ENCODE results near the gene ELK3. TPM values are rescaled to one million over a fixed set of nuclear protein-coding genes. Genes with fewer than 3 reads are reported as not detected.
A peak's percentile ranks its signal among the peaks of the same experiment; 100 is the strongest.

Gene ELK3
- total and polyA plus RNA-seq, 2 experiments from 2014 or later, result 7.3 to 9.6 TPM

GRCh38 chr12:96293093-96293492, 98.9 kb downstream of the ELK3 start:
- TF ChIP-seq CTCF (IDR thresholded peaks at IDR 0.05; ENCODE audit: low read depth, low read length), result no peak
- peaks cover 16% of the 10 kb centered on the region for H3K36me3 ChIP-seq
- H3K27me3 ChIP-seq, result no peaks in the 10 kb centered on the region
- H3K4me1 ChIP-seq (ENCODE audit: low read depth), result no peaks in the 10 kb centered on the region
- H3K4me3 ChIP-seq, result no peak overlapping the region
- no peaks in the 10 kb centered on the region for H3K9me3 ChIP-seq (ENCODE audit: low read depth)
- DNase-seq (ENCODE audit: low read depth in 1 of 2, low spot score in 1 of 2), result no peak
- H3K27ac ChIP-seq, result no peak overlapping the region

GRCh38 chr12:96294831-96295230, 100.7 kb downstream of the ELK3 start:
- H3K4me1 ChIP-seq (ENCODE audit: low read depth), result no peaks in the 10 kb centered on the region
- no peak overlapping the region for H3K27ac ChIP-seq
- H3K9me3 ChIP-seq (ENCODE audit: low read depth), result no peaks in the 10 kb centered on the region
- DNase-seq (ENCODE audit: low read depth in 1 of 2, low spot score in 1 of 2), result peak in 1 of 2 donors; percentile 52
- no peak for TF ChIP-seq CTCF (IDR thresholded peaks at IDR 0.05; ENCODE audit: low read depth, low read length)
- H3K36me3 ChIP-seq, result peaks cover 9% of the 10 kb centered on the region
- no peak overlapping the region for H3K4me3 ChIP-seq
- H3K27me3 ChIP-seq, result no peaks in the 10 kb centered on the region

- no peaks in the 10 kb centered on the region for H3K27me3 ChIP-seq
- H3K4me3 ChIP-seq, result no peak overlapping the region
- no peaks in the 10 kb centered on the region for H3K4me1 ChIP-seq (ENCODE audit: low read depth)
- H3K36me3 ChIP-seq, result peaks cover 9% of the 10 kb centered on the region
- H3K27ac ChIP-seq, result no peak overlapping the region
- DNase-seq (ENCODE audit: low read depth in 1 of 2, low spot score in 1 of 2), result no peak
- TF ChIP-seq CTCF (IDR thresholded peaks at IDR 0.05; ENCODE audit: low read depth, low read length), result no peak
- no peaks in the 10 kb centered on the region for H3K9me3 ChIP-seq (ENCODE audit: low read depth)
Measured at GRCh38 chr12:96295532-96296160, 101.5 kb downstream of the ELK3 start.

- no peak for DNase-seq (ENCODE audit: low read depth in 1 of 2, low spot score in 1 of 2)
- Histone ChIP-seq H3K27me3 (no peaks in the 10 kb centered on the region), H3K9me3 (ENCODE audit: low read depth) (no peaks in the 10 kb centered on the region), H3K36me3 (peaks cover 9% of the 10 kb centered on the region), H3K27ac (no peak overlapping the region), H3K4me1 (ENCODE audit: low read depth) (no peaks in the 10 kb centered on the region), H3K4me3 (no peak overlapping the region)
- no peak for TF ChIP-seq CTCF (IDR thresholded peaks at IDR 0.05; ENCODE audit: low read depth, low read length)
Measured at GRCh38 chr12:96297504-96297903, 103.3 kb downstream of the ELK3 start.

GRCh38 chr12:96300064-96300463, 105.9 kb downstream of the ELK3 start:
- no peak for DNase-seq (ENCODE audit: low read depth in 1 of 2, low spot score in 1 of 2)
- H3K9me3 ChIP-seq (ENCODE audit: low read depth), result no peaks in the 10 kb centered on the region
- H3K36me3 ChIP-seq, result peaks cover 5% of the 10 kb centered on the region
- H3K4me1 ChIP-seq (ENCODE audit: low read depth), result no peaks in the 10 kb centered on the region
- no peak for TF ChIP-seq CTCF (IDR thresholded peaks at IDR 0.05; ENCODE audit: low read depth, low read length)
- no peak overlapping the region for H3K4me3 ChIP-seq
- no peaks in the 10 kb centered on the region for H3K27me3 ChIP-seq
- H3K27ac ChIP-seq, result no peak overlapping the region

Data from cardiac muscle cell (in vitro differentiated cells and primary cell).